NK-92 (cell line): ENCODE results near the gene RPTOR.

Experiments used
- DNase-seq: peaks from one replicate; lab custom pipeline; 2025; ENCODE audit not compliant: unreplicated experiment; lab: John Stamatoyannopoulos, UW

The RPTOR gene

DNA sequence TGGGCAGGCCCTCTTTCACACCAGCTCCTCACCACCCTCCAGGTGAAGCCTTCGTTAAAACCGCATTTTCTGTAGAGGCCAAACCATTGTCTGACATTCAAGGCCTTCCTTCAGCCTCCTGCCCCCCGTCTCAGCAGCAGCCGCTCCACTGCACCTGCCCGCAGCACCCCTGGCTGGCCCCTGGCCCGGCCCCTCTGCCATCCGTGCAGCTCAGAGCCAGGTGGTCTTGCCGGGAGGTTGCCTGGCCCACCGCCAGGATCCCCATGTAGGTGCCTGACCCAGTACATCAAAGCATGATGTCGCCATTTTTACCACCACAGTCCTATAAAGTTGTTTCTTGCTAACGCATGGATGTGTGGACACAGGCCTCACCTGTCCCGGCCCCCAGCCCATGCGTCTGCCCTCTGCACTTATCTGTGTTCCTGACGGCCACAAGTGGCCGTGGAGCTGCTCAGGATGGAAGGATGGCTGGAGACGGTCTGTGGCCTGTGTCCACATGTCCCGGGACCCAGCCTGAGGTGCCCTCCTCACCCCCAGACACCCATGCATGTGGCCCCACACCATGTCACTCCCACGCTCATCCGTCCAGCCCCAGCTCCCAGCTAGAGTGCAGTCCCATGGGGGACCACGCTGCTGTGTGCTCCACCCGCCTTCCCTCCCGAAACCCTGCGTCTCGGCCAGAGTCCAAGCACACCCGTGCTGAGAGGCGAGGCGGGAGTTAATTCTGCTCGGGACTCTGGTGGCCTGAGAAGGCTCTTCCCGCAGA lies 357.7 kb downstream of the RPTOR start:
- DNase-seq, result no peak

DNA sequence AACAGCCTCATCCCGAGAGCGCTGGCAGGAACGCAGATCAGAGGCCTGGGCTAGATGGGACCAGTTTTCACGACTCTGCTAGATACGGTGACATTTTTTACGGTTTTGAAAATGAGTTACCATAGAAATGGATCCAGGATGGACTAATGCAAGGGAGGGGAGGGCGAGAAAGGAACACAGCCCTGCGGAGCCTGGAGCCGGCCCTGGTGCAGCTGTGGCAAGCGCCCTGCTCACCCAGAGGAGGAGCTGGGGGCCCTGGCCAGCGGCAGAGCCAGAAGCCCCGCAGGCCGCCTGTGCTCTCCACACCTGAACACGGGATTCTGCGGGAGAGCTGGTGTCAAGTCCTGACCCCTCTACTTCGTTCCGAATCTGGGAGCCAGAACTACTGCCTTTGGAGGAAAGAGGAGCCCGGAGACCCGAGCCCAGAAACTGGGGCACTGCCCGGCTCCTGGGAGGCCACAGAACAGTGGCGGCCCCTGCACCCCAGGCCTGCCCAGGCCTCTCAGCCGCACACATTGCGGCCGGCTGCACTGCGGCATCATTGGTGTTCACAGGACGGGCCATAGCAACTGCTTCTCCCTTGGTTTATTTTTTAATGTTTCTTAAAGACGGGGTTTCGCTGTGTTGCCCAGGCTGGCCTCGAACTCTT lies 358.4 kb downstream of the RPTOR start:
- DNase-seq, result no peak

DNA sequence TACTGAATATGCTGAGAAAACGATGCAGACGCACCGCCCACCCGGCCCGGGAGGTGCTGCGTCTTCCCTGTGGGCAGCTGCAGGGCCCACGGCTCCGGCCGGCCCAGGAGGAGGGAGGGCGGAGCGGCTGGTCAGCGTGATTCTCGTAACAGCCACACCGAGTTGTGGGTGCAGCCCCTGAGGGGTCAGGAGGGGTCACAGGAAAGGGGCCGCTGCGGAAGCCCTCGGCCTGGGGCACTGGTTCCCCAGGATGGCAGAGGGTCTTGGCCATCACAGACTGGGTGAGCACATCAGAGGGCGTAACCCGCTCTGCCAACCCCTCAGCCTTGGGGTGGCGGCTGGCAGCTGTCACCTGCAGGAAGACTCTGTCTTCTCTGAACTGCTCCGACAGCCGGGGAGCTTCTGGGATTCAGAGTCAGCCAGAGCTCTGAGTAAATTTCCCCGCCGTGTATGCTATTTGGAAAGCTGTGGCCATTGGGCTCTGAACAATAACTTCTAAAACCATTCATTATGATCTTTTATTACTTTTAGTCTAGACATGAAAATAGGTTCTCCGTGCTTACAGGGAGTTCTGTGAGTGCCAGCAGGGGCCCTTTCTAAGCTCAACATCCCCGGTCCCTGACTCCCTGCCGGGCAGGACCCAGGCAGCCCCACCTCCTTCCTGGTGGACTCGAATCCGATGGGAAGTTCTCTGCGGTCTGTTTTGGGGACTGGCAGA lies 359.6 kb downstream of the RPTOR start:
- DNase-seq, result no peak

DNA sequence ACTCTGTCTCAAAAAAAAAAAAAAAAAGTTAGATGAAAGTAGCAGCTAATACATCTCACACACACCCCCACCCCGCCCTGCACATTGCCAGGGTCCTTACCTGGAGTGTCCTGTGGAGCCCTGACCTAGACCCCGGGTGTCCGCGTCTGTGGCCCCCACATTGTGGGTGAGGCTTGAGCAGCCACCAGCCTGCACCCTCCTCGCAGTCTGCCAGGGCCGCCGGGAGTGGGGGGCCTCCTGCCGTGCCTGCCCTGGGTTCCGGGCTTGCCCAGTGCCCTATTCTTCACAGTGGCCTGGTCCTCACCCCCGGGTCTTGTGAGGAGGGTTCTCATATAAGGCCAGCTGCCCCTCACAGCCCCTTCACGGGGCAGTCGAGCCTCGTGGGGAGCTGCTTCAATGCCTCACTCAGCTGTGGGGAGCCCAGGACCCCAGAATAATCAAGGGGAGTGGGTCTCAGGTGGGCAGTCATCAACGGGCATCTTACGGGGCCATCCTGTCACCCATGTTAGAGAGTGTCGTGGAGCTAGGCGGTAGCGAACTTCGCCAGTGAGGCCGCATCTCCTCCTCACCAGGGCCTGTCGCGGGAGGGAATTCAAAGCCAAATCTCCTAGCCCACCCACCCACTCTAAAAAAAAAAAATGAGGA lies 361.1 kb downstream of the RPTOR start:
- DNase-seq, result no peak

DNA sequence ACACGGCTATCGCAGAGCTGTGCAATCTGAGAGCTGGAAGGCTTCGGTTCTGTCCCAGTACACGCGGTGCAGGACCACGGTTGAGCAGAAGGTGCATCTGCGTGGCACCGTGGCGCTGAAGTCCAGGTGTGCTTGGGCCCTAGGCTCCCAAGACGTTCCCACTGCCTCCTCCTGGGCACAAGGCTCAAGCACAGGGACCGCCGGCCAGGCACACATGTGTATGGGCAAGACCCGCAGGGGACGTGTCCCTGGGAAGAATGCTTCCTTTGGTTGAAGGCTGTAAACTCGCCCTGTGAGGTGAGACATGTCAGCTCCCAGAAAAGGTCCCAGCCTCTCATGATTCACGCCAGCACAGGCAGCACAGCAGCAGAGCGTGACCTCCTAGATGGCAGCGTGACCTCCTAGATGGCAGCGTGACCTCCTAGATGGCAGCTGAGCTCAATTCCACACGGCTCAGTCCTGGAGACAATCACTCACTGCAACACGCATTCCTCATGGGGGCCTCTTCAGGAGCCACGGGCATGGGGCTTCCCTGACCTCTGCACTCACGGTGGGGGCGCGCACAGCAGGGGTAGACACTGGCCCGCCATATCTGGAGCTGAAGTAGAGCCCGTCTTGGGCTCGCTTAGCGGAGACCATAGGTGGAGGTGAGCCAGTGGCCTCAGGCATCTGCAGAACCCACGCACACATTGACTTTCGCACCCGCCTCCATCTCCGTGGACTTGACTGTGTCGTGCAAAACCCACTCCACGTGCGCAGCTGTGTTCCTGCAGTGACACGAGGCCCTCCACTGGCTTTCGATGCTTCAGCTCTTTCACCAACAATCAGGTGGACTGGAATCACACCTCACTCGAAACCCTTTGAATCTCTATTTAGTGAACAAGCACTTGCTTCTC lies 362.0 kb downstream of the RPTOR start:
- no peak for DNase-seq

DNA sequence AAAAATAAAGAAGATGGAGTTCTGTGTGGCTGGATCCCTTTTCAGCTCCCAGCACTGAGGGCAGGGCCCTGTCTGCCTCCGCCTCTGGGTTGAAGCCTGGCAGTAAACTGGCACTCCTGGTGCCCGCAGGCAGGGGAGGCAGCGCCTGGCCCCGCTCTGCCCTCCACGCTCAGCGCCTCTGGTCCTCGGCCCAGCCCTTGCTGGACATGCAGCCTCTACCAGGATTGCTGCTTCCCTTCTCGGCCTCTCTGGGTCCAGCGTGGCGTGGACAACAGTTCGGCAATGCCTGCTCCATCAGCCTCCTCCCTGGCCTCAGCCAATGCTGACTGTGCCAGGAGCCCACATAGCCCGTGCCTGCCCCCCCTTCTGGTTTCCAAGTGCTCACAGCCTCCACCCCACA lies 362.6 kb downstream of the RPTOR start:
- DNase-seq, result no peak

DNA sequence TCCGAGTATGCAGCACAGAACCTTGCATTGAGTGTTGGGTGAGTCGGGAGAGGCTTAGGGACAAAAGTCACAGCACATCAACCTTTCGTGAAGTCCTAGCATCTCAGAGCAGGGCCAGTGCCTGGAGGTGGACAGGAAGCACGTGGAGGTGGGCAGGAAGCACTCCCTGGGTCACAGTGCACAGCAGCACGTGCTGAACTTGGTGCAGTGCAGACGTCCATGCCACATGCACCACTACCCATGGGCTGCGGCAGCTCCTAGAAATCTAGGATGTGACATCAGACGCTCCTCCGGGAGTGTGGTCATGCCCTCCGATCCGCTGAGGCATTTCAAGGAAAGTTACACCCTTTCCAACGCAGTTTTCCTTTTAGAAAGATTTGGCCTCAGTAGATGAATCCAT lies 363.6 kb downstream of the RPTOR start:
- DNase-seq, result no peak

DNA sequence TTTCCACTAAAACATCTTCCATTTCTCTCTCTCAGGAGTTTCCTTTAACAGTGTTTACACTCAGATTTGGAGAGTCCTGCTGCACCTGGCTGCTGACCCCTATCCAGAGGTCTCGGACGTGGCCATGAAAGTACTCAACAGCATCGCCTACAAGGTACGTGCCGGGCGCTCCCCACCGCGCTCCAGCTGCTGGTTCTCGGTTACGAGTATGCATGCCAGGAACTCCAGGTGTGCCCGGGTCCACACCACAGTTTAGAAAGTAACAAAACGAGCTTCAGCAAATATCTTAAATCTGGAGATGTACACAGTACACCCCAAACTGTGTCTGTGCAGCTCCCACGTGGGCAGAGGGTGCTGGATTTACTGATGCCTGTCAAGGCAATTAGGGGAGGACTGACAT lies 364.1 kb downstream of the RPTOR start:
- no peak for DNase-seq

DNA sequence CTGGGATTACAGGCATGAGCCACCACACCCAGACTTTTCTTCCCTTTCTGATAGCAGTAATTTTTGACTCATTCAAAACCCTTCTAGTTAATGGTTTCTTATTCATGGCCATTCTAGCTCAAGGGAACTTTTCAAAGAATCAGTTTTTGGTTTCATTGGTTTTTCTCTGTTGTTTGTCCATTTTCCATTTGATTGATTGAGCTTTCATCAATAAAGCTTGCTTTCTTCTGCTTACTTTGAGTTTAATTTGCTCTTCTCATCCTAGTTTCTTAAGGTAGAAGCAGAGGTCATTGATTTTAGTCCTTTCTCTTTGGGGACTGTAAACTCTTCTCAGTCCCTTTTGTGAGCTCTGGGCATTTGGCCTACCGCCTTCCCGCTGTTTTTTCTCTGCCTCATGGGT lies 365.0 kb downstream of the RPTOR start:
- DNase-seq, result no peak

DNA sequence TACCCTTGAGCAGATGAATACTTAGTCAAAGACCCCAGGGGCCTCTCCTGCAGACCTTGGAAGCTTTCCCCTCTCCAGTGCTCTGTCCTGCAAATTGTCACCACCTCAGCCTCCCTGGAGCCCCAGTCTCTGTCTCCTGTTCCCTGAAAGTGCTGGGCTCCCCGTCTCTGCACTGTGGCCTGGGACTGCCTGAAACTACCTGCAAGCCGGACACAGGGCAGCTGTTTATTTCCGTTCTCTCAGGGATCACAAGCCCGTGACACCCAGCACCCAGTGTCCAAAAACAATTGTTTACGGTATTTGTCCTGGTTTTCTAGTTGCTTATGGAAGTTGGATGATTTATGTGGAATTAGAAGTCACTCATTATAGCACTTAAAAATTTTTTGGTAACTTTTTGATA lies 365.4 kb downstream of the RPTOR start:
- DNase-seq, result no peak

DNA sequence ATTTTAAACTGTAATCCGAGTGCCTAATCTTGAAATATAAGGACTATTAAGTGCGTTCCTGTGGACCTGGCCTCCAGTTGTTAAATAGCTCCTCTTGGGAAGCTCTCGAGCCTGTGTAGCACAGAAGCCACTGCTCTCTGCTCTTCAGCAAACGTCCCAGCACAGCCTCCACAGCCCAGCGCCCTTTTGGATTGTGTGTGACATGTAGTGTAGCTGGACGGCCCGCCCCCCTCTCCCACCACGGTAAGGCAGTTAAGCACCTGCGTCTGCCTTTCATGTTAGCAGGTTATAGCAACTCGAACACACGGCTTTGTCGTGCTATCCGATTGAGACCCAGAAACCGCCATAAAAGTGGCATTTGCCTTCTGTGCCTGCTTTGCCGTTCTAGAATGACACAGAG lies 367.8 kb downstream of the RPTOR start:
- no peak for DNase-seq

DNA sequence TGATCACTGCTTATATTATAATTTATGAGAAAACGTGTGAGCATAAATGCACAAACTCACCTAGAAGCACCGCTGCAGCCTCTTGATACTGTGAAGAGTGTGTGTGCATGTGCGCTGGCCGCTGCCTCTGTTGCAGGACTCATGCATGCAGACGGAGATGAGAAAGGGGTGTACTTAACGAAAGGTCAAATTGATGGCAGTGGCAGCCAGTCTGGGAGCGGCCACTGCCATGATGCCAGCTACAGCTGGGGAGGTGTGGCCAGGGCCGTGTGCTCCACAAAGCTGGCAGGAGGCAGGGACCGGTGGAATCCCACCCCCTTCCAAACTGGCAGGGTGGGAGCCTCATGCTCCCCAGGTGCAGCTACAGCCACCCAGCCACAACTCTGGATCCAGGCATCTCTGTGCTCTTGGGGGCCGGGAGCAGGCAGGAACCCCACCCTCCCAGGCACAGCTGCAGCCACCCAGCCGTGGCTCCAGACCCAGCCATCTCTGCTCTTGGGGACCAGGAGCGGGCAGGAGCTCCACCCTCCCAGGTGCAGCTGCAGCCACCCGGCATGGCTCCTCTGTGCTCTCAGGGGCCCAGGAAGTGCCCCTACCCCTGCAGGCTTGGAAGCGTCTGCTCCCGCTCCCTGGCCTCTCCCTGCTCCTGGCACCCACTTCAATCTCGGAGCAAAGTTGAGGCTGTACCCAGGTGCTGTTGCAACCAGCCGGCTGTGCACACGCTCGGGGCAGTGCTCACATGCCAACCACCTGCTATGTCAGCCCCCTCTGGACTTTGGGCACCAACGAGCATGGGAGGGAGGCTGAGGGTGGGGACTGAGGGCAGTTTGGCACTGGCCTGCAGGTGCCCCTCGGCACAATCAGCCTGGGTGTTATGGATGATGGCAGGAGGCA lies 369.5 kb downstream of the RPTOR start:
- no peak for DNase-seq

DNA sequence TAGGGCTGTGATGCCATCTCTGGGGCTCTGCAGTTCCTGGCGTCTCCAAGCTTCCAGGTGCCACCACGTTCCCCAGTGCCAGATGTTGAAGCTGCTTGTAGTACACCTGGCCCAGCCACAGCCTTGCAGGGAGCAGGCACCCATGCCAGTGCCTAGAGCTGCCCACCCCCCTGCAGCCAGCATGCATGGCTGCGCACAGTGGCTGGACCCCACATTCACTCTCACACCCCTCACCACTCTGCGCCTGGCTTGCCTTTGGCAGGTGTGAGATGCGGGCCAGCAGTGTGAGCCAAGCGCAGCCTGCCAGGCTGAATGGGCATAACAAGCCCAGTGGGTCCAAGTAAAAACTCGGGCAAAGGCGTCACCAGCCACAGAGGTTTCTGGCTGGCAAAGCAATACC lies 371.6 kb downstream of the RPTOR start:
- no peak for DNase-seq

DNA sequence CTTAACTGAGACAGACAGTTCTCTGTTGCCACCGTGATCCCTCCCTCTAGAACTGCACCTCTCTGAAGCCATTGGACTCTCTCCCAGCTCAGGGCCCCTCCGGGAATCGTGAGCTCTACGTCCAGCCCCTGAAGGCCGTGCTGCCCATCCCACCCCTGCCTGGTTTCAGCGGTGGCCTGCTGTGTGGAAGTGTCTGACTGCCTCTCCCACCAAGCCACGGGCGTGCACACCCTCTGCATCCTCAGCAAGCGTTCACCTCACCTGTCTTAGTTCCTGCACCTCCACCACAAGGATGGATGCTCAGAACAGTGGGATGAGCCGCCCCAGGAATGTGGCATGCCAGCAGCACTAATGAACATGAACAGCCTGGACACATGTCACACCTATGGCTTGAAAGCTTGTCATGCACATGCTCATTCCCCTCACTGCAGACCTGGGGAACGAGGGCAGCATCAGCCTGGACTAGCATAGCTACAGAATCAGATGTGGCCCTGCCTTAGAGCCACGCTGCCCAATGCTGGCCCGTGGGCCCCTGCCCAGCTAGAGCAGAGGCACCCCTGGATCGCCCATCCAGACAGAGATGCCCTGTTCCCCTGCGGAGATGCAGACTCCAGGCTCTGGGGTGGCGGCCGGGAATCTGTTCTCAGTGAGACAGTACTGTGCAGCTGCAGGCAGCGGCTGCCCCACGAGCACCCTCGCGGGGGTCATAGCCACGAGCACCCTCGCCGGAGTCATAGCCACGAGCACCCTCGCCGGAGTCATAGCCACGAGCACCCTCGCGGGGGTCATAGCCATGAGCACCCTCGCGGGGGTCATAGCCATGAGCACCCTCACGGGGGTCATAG lies 373.3 kb downstream of the RPTOR start:
- DNase-seq, result no peak

DNA sequence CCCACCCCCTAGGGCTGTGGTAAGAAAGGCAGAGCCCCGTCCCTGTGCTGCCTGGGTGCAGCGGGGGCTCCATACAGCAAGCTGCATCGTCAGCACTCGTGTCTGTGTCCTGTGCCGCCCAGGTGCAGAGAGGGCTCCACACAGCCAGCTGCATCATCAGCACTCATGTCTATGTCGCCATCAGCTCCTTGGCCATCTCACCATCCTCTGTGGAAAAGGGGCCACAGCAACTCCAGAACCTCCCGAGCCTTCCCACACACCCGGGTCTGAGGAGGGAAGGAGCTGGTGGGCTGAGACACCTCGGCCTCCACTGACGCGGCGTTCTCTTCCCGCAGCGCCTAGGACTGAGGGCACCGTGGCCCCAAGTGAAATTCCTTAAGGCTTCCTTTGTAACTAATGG lies 374.1 kb downstream of the RPTOR start:
- no peak for DNase-seq

DNA sequence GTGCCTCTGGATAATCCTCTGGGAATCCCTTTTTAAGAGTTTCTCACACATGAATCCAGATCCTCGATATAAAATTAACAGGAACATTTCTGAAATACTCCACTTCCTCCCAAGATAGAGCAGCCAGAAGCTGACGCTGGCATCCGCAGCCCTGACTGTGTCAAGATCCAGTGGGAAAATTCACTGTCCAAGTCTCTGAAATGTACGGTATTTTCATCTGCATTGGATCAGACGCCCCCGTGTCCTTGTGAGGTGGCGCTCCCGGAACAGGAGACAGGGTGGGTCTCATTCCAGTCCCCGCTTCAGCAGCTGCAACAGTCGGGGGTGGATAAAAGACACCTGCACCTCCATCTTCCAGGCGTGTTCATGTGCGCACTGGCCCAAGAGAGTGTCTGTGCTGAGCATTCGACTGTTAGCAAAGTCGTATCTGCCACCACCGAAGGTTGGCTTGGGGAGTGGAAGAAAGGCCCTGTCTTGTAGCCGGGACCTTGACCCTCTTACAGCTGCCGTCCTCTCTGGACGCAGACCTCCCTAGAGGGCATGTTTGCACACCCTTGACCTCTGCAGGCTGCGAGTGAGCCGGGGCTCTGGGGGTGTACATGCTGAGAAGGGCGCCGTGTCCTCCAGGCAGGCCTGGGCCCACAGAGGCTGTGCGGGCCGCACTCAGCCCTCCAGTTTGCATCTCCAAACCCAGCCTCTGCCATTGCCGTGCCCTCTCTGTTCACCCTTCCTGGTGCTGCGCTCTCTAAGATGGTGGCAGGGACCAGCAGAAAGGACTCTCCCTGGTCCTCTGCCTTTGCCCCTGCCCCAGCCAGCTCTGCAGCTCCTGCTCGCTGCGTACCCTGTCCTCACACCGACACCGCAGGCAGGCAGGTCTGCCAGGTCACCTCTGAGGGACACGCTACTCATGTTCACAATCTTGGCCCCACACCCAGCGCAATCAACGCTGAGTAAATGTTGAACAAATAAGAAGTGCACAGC lies 375.0 kb downstream of the RPTOR start:
- DNase-seq, result no peak

DNA sequence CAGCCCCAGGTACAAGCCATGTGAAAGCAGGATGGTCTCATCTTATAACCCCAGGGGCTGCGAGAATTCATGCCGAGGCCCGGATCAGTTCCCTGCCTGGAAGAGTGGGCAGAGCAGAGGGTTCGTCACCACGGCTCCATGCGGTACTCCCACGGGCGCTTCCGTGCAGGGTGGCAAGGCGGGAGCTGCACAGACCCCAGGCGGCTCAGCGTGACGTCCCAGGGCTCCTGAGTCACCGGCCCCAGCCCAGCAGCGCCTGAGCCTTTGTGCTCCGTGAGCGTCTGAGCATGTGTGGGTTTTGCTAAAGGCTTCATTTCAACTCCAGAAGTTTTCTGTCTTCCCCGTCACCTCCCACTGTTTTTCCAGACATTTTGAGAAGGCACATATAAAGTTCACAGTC lies 375.8 kb downstream of the RPTOR start:
- DNase-seq, result no peak

DNA sequence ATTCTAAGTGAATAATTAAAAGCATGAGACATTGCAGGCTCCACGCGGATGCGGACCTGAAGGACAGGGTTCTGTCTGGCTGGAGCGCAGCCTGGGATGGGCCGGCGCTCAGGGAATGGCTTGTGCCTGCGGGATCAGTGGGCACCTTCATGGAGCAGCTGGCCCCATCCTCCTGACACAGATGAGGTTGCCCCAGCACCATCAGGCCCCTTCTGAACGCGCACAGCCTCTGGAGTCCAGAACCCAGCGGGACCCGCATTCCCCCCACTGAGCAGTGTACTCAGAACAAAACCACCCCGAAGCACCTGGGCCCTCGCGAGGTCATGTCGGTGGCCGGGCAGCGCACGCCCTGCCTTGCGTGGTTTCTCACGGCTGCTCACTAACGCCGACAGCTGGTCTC lies 376.5 kb downstream of the RPTOR start:
- no peak for DNase-seq
